OCI-LY7 (cell line): Measurements from ENCODE around the gene CLDN20.

Experiments
- EZH2phosphoT487 ChIP-seq: fragments of 200-600 bp; sonication (generic); IDR thresholded peaks from 2 replicates; pipeline ENCODE4 v1.6.1; 2018; ENCODE audit warnings: low read depth, borderline replicate concordance, mild to moderate bottlenecking, mixed run types, antibody characterized with exemption, low read length, moderate library complexity, mixed read lengths
- TF ChIP-seq, protein P1 (sequence below): fragments of 200-600 bp; sonication (generic); conservative IDR thresholded peaks from 2 replicates; pipeline ENCODE4 v1.5.1; 2014; ENCODE audit warnings: mild to moderate bottlenecking, antibody characterized with exemption, low read length, moderate library complexity, mixed read lengths

DNA sequence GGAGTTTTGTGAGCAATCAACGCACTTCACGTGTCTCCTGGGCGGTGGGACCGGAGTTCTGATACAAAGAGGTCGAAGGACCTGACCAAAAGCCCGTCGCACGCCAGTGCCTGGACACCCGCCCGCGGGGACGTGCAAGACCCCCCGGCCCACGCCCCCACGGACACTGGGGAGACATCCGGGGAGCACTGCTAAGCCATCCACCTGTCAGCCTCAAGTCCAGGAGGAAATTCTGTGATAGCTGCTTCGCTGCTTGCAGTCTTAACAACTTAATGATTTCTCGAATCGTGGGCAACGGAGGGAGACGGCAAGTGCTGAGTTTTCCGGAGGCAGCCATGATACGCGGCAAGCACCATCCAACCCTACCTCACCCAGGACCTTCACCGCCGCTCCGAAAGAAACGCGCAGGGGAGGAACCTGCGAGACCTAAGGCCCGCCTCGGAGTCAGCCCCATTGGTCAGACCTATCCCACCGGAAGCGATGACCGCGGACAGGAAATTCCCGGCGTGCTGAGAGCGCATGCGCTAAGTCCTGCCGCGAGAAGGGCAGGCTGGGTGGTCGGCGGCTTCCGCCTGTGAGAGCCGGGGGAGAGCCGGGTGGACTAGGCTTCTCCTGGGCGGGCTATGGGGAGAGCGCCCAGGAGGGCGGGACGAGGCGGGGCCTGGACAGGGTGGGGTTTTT lies 50.4 kb downstream of the CLDN20 start, which contains the start of gene TFB1M:
- TF ChIP-seq, protein P1, sequence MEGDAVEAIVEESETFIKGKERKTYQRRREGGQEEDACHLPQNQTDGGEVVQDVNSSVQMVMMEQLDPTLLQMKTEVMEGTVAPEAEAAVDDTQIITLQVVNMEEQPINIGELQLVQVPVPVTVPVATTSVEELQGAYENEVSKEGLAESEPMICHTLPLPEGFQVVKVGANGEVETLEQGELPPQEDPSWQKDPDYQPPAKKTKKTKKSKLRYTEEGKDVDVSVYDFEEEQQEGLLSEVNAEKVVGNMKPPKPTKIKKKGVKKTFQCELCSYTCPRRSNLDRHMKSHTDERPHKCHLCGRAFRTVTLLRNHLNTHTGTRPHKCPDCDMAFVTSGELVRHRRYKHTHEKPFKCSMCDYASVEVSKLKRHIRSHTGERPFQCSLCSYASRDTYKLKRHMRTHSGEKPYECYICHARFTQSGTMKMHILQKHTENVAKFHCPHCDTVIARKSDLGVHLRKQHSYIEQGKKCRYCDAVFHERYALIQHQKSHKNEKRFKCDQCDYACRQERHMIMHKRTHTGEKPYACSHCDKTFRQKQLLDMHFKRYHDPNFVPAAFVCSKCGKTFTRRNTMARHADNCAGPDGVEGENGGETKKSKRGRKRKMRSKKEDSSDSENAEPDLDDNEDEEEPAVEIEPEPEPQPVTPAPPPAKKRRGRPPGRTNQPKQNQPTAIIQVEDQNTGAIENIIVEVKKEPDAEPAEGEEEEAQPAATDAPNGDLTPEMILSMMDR, result no peak
- TF ChIP-seq EZH2phosphoT487, result no peak
